ENCODE data around the gene ADCY7.

The ADCY7 gene

DNA sequence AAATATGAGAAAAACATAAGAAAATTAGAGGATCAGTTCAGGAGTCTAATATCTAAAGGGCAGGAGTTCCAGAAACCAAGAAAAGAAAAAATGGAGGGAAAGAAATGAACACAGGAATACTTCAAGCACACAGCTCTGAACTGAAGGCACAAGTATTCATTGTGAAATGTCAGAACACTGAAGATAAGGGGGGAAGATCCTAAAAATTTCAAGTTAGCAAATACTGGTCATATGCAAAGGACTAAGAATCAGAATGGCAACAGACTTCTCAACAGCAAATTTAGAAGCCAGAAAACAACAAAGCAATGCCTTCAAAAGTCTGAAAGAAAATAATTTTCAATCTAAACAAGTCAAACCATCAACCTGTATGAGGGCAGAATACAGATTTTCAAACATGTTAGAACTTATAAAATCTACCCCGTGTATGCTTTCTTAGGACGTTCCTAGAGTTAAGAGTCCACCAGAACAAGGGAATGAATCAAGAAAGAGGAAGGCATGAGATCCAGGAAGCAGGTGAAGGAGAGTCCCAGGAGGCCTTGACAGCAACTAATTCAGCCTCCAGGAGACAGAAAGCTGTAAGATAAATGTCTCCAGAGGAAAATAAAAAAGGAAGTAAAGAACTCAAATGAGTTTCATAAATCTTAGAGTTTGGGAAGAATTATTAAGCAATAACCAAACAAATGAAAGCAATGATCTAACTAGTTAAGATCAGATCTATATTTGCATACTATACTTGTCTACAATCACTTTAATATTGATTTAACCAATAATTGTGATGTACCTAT, 99.6 kb downstream of the ADCY7 start:
- Histone ChIP-seq H3K4me3 (ENCODE audit: low read depth, low read length) (no peak overlapping the region), H3K27ac (no peak overlapping the region), H3K79me2 (peaks cover 43% of the 10 kb centered on the region), H3K4me2 (ENCODE audit: low read length) (no peak overlapping the region), H2AFZ (no peak overlapping the region), H3K4me1 (peaks cover 9% of the 10 kb centered on the region), H3K9ac (no peak overlapping the region), H3K27me3 (ENCODE audit: control insufficient read depth, insufficient read depth, low read length) (no peaks in the 10 kb centered on the region), H3K36me3 (ENCODE audit: control insufficient read depth, insufficient read depth, low read length) (no peaks in the 10 kb centered on the region), H3K9me3 (ENCODE audit: control insufficient read depth, low read length) (no peaks in the 10 kb centered on the region)
- TF ChIP-seq, protein P1, sequence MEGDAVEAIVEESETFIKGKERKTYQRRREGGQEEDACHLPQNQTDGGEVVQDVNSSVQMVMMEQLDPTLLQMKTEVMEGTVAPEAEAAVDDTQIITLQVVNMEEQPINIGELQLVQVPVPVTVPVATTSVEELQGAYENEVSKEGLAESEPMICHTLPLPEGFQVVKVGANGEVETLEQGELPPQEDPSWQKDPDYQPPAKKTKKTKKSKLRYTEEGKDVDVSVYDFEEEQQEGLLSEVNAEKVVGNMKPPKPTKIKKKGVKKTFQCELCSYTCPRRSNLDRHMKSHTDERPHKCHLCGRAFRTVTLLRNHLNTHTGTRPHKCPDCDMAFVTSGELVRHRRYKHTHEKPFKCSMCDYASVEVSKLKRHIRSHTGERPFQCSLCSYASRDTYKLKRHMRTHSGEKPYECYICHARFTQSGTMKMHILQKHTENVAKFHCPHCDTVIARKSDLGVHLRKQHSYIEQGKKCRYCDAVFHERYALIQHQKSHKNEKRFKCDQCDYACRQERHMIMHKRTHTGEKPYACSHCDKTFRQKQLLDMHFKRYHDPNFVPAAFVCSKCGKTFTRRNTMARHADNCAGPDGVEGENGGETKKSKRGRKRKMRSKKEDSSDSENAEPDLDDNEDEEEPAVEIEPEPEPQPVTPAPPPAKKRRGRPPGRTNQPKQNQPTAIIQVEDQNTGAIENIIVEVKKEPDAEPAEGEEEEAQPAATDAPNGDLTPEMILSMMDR (IDR thresholded peaks at IDR 0.05), result no peak

Data from parathyroid adenoma (tissue), 2 donors.